ENCODE results near the gene FRRS1L.

GRCh38 chr9:109172935-109173334 is 5.9 kb upstream of the FRRS1L start:
- TF ChIP-seq POLR2A (IDR thresholded peaks at IDR 0.05): no peak
- TF ChIP-seq EP300 (IDR thresholded peaks at IDR 0.05): no peak
- TF ChIP-seq CTCF (IDR thresholded peaks at IDR 0.05): no peak

Measured in ovary (tissue), 3 donors.